ENCODE measurements around the gene CAMK2B.

CAMK2B gene

GRCh38 chr7:44308596-44309270 lies 16.7 kb downstream of the CAMK2B start:
- DNase-seq (ENCODE audit: low read depth in 2 of 2) = no peak

- no peak for DNase-seq (ENCODE audit: low read depth in 2 of 2)
Measured at GRCh38 chr7:44307905-44308595, 17.3 kb downstream of the CAMK2B start.

- no peak for DNase-seq (ENCODE audit: low read depth in 2 of 2)
Measured at GRCh38 chr7:44307301-44307900, 18.0 kb downstream of the CAMK2B start.

GRCh38 chr7:44306606-44307005 lies 18.8 kb downstream of the CAMK2B start:
- DNase-seq (ENCODE audit: low read depth in 2 of 2) = no peak

- no peak for DNase-seq (ENCODE audit: low read depth in 2 of 2)
Measured at GRCh38 chr7:44305564-44306507, 19.6 kb downstream of the CAMK2B start.

- no peak for DNase-seq (ENCODE audit: low read depth in 2 of 2)
Measured at GRCh38 chr7:44294325-44295069, 30.9 kb downstream of the CAMK2B start.

- DNase-seq (ENCODE audit: low read depth in 2 of 2) = no peak
Measured at GRCh38 chr7:44293561-44294324, 31.7 kb downstream of the CAMK2B start.

- DNase-seq (ENCODE audit: low read depth in 2 of 2) = no peak
Measured at GRCh38 chr7:44292876-44293560, 32.4 kb downstream of the CAMK2B start.

GRCh38 chr7:44292420-44292817 lies 33.0 kb downstream of the CAMK2B start:
- DNase-seq (ENCODE audit: low read depth in 2 of 2) = no peak

- no peak for DNase-seq (ENCODE audit: low read depth in 2 of 2)
Measured at GRCh38 chr7:44291733-44292419, 33.5 kb downstream of the CAMK2B start.

GRCh38 chr7:44291066-44291732 lies 34.2 kb downstream of the CAMK2B start:
- no peak for DNase-seq (ENCODE audit: low read depth in 2 of 2)

- DNase-seq (ENCODE audit: low read depth in 2 of 2) = no peak
Measured at GRCh38 chr7:44290252-44290620, 35.2 kb downstream of the CAMK2B start.

- no peak for DNase-seq (ENCODE audit: low read depth in 2 of 2)
Measured at GRCh38 chr7:44289341-44290251, 35.8 kb downstream of the CAMK2B start.

- no peak for DNase-seq (ENCODE audit: low read depth in 2 of 2)
Measured at GRCh38 chr7:44288811-44289340, 36.5 kb downstream of the CAMK2B start.

GRCh38 chr7:44288381-44288685 lies 37.1 kb downstream of the CAMK2B start:
- no peak for DNase-seq (ENCODE audit: low read depth in 2 of 2)

GRCh38 chr7:44287488-44288380 lies 37.7 kb downstream of the CAMK2B start:
- no peak for DNase-seq (ENCODE audit: low read depth in 2 of 2)

Data from stimulated activated CD8-positive, alpha-beta memory T cell treated with anti-CD3 and anti-CD28 coated beads, Interleukin-7, amount 100 ng/mL, for 4 hours (primary cell).